Epithelial cell of esophagus (primary cell): ENCODE data around the gene ITGA2B.
"Not testable (repeated sequence)": the region's sequence is repeated elsewhere in the genome, so short reads cannot be mapped to it uniquely, and the experiment has no call there.

Experiments used
- DNase-seq: peaks from one replicate; pipeline ENCODE4 v3.0.0; 2010; ENCODE audit warnings: low read depth
- H3K4me3 ChIP-seq: 2 replicates; pipeline ENCODE4 v1.5.1; 2011; ENCODE audit warnings: mild to moderate bottlenecking, low read length, control low read depth
- CTCF ChIP-seq: IDR thresholded peaks from 2 replicates; pipeline ENCODE4 v1.5.1; 2011; ENCODE audit warnings: low read depth, mild to moderate bottlenecking, low read length, control low read depth, inconsistent platforms; ENCODE audit not compliant: insufficient read depth; ENCODE audit errors: missing control alignments

Gene ITGA2B

DNA sequence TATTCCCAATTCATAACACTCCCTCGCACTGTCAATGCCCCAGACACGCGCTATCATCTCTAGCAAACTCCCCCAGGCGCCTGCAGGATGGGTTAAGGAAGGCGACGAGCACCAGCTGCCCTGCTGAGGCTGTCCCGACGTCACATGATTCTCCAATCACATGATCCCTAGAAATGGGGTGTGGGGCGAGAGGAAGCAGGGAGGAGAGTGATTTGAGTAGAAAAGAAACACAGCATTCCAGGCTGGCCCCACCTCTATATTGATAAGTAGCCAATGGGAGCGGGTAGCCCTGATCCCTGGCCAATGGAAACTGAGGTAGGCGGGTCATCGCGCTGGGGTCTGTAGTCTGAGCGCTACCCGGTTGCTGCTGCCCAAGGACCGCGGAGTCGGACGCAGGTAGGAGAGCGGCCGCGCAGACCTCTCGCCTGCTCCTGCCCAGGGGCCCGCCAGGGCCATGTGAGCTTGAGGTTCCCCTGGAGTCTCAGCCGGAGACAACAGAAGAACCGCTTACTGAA is 44.5 kb downstream of the ITGA2B start, which contains the start of gene GRN:
TSS of gene GRN (plus strand) at position 364 of the 515 bp plus-strand sequence. CDS start 3,863 bp downstream, outside the sequence.
- peak; percentile 99 for DNase-seq
- no peak for TF ChIP-seq CTCF
- peak within 1 kb of the TSS; percentile 99 for H3K4me3 ChIP-seq

GRCh38 chr17:44343510-44344209 is 45.8 kb downstream of the ITGA2B start:
- no peak for TF ChIP-seq CTCF
- DNase-seq = no peak
- H3K4me3 ChIP-seq = no peak overlapping the region

- DNase-seq = peak; percentile 45
- H3K4me3 ChIP-seq = not testable (repeated sequence)
These were observed 48.9 kb downstream of the ITGA2B start for GRCh38 chr17:44340553-44340952.

DNA sequence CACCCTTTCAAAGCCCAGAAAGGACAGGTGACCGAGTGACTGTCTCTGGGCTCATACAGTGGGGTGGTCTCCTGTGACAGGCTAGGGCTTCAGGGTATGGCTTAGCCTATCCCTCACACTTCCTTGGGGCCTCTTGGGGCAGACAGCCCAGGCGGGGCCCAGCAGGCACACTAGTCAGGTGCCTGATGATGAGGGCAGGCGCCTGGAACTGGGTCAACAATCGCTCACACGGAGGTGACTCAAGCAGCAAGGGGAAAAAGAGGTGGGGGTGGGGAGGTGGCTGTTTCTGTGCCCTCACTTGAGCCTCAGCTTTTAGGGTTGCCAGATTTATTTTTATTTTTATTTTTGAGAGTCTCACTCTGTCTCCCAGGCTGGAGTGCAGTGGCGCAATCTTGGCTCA is 50.7 kb downstream of the ITGA2B start:
- peak; percentile 62 for DNase-seq
- H3K4me3 ChIP-seq = no peak overlapping the region
- TF ChIP-seq CTCF = no peak

DNA sequence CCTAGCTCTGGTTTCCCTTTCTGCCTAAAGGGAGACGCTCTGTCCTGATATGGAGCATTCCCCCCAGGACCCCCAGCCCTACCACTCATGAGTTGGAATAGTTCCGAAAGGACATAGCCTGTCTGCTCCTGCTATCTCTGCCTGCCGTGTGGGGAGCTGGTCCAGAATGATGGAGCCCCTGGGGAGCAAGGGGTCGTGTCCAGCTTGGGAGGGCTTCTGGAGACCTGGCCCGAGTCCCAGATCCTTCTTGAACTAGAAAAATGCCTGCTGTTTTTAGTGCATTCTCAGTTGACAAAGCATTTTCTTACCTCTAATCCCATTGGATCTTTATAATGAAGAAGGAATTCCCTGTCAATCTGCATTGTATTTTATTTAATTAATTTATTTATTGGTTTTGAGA is 53.5 kb downstream of the ITGA2B start:
- TF ChIP-seq CTCF = no peak
- no peak for DNase-seq
- no peak overlapping the region for H3K4me3 ChIP-seq

DNA sequence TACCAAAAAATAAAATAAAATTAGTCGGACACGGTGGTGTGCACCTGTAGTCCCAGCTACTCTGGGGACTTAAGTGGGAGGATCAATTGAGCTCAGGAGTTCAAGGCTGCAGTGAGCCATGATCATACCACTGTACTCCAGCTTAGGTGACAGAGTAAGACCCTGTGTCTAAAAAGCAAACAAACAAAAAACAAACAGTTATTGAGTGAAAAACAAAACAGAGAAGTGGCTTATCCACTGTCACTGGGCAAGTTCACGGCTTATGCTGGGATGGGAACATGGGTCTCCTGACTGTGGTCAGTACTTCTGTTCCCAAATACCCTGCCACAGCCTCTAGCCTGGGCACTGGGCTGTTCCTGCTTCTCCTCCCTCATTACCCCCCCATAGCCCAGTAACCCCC is 53.9 kb downstream of the ITGA2B start:
- DNase-seq = no peak
- no peak overlapping the region for H3K4me3 ChIP-seq
- no peak for TF ChIP-seq CTCF

DNA sequence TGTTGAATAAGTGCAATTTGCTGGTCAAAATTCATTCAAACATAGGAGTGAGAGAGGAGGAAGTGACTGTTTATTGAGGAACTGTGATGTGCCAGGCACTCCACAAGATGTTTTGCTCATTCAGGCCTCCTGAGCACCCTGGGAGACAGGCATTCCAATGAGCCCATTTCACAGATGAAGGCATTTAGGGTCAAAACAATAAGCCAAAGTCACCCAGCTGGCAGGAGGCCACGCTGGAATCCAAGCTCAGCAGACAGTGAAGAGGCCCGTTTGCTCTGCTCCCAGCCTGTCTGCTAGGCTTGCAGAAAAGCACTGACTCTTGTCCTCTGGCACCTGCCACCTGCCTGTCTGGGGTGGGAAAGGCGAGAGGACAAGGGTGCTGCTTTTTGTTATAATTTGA is 54.7 kb downstream of the ITGA2B start:
- H3K4me3 ChIP-seq = no peak overlapping the region
- no peak for TF ChIP-seq CTCF
- DNase-seq = no peak
